HG02763 (cell line): Measurements from ENCODE around the gene PIGO.

Experiments used
- ATAC-seq: cut with Tn5 transposase; IDR thresholded peaks from one replicate; pipeline ENCODE4 v1.9.1; 2021; ENCODE audit warnings: mild to moderate bottlenecking, moderate library complexity; ENCODE audit not compliant: unreplicated experiment

PIGO gene

DNA sequence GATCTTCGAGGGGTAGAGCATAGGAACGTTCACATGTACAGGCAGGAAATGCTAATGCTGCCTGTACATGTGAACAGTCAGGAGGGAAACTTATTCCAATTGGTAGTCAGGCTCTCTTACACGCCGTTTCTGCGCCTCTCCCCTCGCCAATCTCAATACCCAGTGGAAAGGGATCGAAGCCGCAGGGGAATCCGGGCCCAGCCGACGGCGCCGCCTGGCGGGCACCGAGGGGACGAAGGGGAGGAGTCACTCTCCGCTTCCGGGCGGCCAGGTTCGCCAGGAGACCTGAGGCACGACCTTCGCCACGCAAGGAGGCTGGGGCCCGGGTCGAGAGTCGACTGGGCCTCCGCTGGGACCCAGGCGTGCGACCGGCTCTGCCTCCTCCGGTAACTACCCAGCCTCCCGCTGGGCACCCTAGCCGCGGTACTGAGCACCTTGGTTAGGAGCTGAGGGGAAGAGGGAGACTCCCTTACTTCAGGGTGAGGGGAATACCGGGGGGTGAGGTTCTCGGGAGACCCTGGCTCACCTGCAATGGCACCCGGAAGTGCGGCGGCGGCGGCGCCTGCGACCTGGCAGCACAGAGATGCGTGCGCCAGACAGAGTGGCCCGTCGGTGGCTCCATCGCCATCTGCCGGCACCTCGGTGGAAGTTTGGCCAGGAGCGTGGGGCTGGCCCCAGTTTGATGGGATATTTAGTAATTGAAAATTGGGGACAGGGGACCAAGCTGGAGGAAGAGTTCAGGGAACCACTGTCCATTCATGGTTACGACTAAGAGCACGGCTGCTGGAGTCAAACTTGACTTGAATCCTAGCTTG lies at the start of gene PIGO:
TSS of gene PIGO (minus strand) at position 557 of the 815 bp plus-strand sequence. CDS start 1,026 bp downstream, outside the sequence.
- peak; percentile 83 for ATAC-seq

- ATAC-seq: no peak
Measured at GRCh38 chr9:35142037-35142436, 45.6 kb upstream of the PIGO start.

DNA sequence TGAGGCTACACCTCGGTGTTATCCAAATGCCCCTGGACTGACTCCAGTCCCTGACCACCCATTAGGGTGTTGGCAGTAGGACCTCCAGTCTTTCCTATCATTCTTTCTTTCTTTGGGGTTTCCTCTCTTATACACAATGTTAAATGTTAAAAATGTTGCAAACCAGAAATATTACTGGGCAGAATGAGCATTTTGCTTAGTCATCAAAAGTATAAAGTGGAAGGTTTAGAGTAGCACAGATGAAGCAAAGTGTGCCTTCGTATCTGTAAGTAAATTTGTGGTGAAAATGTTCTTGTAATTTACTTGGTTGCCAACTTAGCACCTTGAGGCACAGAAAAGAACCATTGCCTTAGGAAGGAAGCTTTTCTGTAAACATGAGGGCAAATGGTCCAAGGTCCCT lies 43.7 kb upstream of the PIGO start:
- no peak for ATAC-seq

DNA sequence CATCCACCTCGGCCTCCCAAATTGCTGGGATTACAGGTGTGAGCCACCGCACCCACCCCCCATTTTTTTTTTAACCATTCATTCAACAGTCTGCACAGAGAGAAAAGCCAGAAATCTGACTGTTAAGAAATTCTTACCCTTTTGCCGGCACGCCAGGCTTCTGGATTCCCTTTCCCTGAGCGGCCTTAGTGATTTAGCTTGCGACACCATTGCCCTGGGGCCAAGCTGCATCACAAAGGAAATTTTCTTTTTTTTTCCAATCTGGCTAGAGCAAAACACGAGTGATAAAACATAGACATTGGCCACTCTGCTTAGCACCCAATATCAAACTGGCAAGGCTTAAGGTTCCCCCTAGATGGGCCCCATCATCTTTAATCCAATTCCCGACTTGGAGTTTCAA lies 40.5 kb upstream of the PIGO start:
- ATAC-seq: no peak

GRCh38 chr9:35135988-35136387 lies 39.6 kb upstream of the PIGO start:
- no peak for ATAC-seq

DNA sequence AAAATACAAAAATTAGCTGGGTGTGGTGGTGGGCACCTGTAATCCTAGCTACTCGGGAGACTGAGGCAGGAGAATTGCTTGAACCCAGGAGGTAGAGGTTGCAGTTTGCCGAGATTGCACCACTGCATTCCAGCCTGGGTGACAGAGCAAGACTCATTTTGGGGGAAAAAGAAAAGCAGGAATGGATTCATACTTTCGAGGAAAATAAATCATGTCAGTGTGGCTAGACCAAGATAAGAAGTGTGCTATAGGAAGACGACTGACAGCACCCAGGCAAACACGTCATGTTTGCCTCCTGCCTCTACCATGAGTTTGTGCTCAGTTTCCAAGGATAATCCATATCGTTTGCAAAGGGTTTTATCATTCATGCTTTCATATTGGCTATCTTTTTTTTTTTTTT lies 38.5 kb upstream of the PIGO start:
- no peak for ATAC-seq

DNA sequence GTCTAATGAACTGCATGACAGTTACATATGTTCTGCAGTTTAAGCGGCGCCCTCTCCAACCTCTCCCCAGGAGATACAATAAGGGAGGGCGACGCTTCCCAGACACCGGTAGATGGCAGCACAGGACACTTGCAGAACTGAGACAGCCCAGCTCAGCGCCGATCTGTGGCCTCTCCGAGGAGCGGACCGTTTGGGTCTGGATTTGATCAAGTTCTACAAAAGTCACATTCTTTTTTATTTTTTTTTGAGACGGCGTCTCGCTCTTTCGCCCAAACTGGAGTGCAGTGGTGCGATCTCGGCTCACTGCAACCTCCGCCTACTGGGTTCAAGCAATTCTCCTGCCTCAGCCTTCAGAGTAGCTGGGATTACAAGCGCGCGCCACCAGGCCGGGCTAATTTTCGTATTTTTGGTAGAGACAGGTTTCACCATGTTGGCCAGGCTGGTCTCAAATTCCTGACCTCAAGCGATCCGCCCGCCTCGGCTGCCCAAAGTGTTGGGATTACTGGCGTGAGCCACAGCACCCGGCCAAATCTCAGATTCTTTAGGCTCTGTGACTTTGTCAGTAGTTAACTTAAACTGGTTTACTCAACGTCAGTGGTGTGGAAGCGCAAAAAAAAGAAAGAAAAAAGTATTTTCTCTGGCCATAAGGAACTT lies 20.6 kb upstream of the PIGO start:
- peak; percentile 42 for ATAC-seq

- no peak for ATAC-seq
Measured at GRCh38 chr9:35116539-35116897, 20.1 kb upstream of the PIGO start.

DNA sequence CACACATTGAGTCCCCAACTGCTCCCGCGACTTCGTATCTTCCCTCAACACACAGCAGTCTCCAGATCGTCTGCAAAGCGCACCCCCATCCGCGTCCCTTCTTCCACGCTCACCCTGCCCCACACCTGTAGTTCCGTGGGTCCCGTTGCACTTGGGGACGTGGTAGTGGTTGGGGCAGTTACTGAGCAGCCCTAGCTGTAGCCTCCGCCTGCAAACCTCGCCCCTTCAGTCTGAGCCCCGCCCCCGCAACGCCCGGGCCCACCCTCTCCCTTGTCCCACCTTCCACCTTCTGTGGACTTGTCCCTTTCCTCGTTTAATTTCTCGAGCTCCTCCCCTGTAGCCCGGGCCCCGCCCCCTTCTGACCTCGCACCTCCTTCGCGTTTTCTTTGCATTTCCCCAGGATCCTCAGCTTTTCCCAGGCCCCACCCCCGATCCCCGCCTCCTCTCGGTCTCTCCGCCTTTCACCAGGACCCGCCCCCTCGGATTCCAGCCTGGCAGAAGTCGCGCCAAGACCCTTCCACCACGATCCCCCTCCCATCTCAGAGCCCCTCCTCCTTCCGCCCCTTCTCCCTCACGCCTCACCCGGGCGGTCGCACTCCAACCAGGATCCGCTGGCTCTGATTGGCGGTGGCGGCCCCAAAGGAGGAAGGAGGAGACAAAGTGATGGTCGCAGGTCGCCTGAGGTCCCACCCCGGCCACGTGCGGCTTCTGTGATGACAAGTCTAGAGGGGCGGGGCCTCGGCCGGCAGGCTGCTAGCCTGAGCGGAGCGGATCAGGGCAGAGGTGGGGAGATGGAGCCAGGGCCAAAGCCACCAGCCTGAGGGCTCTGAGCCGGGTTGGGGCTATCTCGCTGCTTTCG lies 19.5 kb upstream of the PIGO start, which contains the start of gene ATOSB:
TSS of gene ATOSB (minus strand) at position 183 of the 859 bp plus-strand sequence. CDS start 7,588 bp downstream, outside the sequence.
- peak; percentile 52 for ATAC-seq

GRCh38 chr9:35114840-35115628 lies 18.6 kb upstream of the PIGO start:
- ATAC-seq: no peak

- ATAC-seq: no peak
Measured at GRCh38 chr9:35114113-35114839, 17.9 kb upstream of the PIGO start.

GRCh38 chr9:35112257-35113020 lies 16.0 kb upstream of the PIGO start:
- ATAC-seq: no peak

GRCh38 chr9:35111001-35111933 lies 14.9 kb upstream of the PIGO start:
- ATAC-seq: peak; percentile 76

DNA sequence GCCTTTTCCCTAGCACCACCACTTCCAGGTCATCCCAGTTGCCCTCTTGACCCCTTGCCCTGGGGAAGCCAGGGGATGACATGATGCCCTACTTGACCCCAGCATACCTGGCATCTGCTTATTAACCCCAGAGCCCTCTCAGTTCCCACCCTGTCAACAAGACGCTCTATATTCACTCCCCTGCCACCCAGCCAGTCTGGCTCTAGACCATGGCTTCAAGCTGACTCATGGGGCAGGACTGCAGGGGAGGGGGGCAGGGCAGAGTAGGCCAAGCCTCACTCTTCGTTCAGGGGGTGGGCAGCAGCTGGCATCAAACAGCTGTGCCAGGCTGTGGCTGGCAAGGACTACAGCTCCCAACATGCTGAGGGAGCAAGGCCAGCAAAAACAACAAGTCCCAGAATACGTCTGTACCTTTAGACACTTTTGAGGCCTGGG lies 14.0 kb upstream of the PIGO start:
- no peak for ATAC-seq

- ATAC-seq: no peak
Measured at GRCh38 chr9:35108946-35109575, 12.7 kb upstream of the PIGO start.

- ATAC-seq: no peak
Measured at GRCh38 chr9:35108461-35108860, 12.1 kb upstream of the PIGO start.
